Vagina (tissue), 2 donors: Measurements from ENCODE around the gene ZNF622.

Experiments
- POLR2A ChIP-seq, 2 donors: fragments of 450-650 bp; IDR thresholded peaks; one replicate each; pipeline ENCODE4 v1.6.1; 2017; ENCODE audit warnings: antibody characterized with exemption in 2 of 2, mild to moderate bottlenecking in 2 of 2, moderate library complexity in 2 of 2
- POLR2AphosphoS5 ChIP-seq, 2 donors: sonication (generic); formaldehyde crosslinking; IDR thresholded peaks; one replicate each; pipeline ENCODE4 v1.9.0; 2017; ENCODE audit warnings: antibody characterized with exemption in 2 of 2, mild to moderate bottlenecking in 2 of 2, low read depth in 1 of 2; ENCODE audit not compliant: insufficient read depth in 1 of 2
- TF ChIP-seq, protein P1 (sequence below), 3 experiments: fragments of 450-650 bp in 2 of 3; fragments of 200-600 bp in 1 of 3; sonication (generic) in 1 of 3; IDR thresholded peaks; one replicate each; pipeline ENCODE4 v1.5.1; 2017 to 2019; ENCODE audit warnings: antibody characterized with exemption in 3 of 3, mild to moderate bottlenecking in 2 of 3, moderate library complexity in 2 of 3

DNA sequence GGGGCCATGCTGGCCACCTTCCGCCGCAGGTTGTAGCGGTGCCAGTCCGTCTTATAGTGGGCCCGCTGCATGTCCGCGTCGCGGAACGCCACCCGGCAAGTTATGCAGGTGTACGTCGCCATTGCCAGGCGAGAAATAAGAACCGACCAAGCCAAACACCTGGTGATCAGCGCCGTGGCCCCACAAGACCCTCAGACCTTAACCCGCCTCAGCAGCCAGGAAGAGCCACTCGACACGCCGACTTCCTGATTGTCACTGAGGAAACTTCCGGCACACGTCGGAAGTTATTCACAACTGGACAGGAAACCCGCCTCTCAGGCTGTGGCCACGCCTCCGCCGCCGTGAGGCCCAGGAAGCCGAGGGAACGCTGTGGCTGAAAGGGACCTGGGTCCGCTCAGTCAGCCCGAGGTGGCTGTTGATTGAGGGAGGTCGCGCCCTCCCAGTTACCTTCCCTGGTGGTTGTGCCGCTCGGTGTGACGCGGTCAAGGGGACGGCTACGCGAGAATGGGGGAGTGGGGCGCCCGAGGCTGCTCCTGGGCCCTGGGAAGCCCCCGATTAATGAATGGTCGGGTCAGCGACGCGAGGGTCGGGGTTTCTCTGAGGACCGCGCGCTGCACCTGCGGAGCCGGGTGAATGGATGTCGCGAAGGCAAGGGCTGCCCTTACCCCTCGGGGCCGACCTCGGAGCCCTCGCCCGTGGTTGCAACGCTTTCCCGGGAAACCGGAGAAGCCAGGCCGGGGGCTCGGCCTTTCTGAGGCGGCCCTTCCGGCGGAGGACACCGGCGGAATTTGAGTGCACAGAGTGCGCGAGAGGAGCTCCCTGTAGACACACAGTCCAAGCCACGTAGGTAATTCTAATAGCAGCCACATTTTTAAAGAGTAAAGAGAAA is at the start of gene ZNF622:
- TF ChIP-seq POLR2A (IDR thresholded peaks at IDR 0.05) (peak in 1 of 2 donors; percentile 51), POLR2AphosphoS5 (IDR thresholded peaks at IDR 0.05; ENCODE audit: insufficient read depth in 1 of 2, low read depth in 1 of 2) (peak; percentile 92 to 93)
- TF ChIP-seq, protein P1, sequence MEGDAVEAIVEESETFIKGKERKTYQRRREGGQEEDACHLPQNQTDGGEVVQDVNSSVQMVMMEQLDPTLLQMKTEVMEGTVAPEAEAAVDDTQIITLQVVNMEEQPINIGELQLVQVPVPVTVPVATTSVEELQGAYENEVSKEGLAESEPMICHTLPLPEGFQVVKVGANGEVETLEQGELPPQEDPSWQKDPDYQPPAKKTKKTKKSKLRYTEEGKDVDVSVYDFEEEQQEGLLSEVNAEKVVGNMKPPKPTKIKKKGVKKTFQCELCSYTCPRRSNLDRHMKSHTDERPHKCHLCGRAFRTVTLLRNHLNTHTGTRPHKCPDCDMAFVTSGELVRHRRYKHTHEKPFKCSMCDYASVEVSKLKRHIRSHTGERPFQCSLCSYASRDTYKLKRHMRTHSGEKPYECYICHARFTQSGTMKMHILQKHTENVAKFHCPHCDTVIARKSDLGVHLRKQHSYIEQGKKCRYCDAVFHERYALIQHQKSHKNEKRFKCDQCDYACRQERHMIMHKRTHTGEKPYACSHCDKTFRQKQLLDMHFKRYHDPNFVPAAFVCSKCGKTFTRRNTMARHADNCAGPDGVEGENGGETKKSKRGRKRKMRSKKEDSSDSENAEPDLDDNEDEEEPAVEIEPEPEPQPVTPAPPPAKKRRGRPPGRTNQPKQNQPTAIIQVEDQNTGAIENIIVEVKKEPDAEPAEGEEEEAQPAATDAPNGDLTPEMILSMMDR (IDR thresholded peaks at IDR 0.05), result no peak
